NCI-H128 (cell line): ENCODE results near the gene CACNA1E.
"Not testable (repeated sequence)": the region's sequence is repeated elsewhere in the genome, so short reads cannot be mapped to it uniquely, and the experiment has no call there.

Source experiments
- DNase-seq: peaks from one replicate; lab custom pipeline; 2025; ENCODE audit not compliant: unreplicated experiment; lab: John Stamatoyannopoulos, UW

Gene CACNA1E

GRCh38 chr1:181798191-181798926 is 315.0 kb downstream of the CACNA1E start:
- DNase-seq = no peak

DNA sequence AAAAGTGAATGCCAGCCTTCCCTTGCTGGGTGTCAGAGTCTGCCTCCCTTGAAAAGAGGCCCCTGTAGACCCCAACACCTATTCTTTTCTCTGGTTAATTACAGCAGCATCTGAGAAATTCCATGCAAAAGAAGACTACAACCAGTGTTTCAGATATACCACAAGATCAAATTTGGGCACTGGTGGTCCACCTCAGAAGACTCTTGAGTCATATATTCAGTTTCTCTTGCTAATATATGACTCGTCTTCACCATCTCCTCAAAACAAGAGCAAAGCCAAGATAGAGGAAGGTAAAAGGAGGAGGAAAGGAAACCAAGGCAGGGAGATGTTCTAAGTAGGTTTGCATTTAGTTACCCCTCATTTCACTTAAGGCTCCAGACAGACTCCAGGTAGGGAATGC is 318.3 kb downstream of the CACNA1E start:
- no peak for DNase-seq

GRCh38 chr1:181802466-181802865 is 319.1 kb downstream of the CACNA1E start:
- no peak for DNase-seq

DNA sequence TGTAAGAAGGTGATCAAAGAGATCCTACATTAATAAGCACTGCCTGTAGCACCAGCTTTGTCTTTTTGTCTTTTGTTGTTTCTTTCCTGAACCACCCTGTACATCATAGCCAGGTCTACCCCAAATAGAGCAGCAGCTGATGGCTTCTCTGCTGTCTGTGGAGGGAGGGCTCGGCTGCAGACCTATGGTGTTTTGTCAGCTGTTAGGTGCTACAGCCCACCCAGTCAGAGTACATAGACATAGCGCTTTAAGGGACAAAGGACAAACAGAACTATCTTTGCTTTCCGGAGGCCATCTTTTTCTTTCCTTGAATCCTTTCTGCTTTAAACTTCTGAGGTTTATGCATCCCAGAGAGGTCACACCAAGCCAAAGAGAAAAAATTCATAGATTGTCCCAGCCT is 320.1 kb downstream of the CACNA1E start:
- DNase-seq = no peak

GRCh38 chr1:181804989-181805388 is 321.7 kb downstream of the CACNA1E start:
- no peak for DNase-seq

- no peak for DNase-seq
Observed at GRCh38 chr1:181806746-181807145, 323.4 kb downstream of the CACNA1E start.

GRCh38 chr1:181807251-181807650 is 323.9 kb downstream of the CACNA1E start:
- no peak for DNase-seq

DNA sequence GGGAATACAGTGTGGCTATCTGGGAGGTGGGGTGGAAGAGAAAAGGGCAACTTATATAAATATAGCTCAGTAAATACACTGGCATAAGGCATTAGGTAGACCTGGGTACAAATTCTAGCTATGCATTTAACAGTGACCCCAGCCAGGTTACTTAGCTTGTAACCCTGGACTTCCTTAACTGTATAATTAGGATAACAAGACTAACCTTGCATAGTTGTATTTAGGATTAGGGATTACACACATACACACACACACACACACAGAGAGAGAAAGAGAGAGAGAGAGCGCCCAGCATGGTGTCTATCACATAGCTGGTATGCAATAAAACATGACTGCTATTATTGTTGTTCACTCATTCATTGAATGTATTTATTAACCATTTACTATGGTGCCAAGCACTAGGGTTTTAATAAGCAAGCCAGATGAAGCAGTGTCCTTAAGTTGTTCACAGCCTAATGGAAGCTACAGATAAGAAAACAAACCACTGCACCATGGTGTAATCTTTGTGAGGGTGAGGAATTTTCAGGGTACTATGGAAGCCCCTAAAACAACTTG is 326.8 kb downstream of the CACNA1E start:
- DNase-seq = no peak

- no peak for DNase-seq
Observed at GRCh38 chr1:181812208-181812607, 328.9 kb downstream of the CACNA1E start.

DNA sequence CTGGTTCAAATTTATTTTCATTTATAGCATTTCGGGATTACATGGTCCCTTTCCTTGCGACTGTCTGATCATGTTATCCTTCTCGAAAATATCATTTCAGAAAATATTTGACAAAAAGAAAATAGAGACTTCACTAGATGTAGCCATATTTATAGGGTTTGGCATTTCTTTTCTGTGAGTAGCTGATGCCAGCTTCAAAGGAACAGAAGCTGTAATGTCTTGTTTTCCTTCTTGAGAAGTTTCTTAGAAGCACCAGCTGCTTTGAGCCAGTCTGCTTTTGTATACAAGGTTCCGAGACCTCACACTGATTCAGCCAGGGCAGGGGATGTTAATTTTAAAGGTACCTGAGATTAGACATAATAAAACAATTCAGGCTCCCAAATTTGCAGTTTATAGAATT is 329.9 kb downstream of the CACNA1E start:
- no peak for DNase-seq

GRCh38 chr1:181816608-181817007 is 333.3 kb downstream of the CACNA1E start:
- no peak for DNase-seq

DNA sequence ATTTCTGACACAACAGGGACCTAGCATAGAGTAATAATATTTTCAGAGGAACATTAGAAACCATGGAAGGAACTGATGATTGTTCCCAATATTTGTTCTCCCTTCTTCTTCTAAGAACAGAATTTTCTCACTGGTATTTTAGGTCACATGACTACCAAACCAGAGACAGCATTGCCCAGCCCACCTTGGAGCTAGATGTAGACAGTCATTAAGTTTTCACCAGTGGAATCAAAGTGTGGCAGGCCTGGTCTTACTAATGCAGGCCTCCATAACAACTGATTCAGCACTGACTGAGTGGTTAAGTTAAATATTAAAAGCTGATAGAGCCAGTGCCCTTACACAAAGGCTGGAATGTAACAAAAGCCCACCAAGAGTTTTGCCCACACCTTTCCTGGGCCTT is 333.8 kb downstream of the CACNA1E start:
- no peak for DNase-seq

- no peak for DNase-seq
Observed at GRCh38 chr1:181818459-181818858, 335.1 kb downstream of the CACNA1E start.

- DNase-seq = no peak
Observed at GRCh38 chr1:181818943-181819342, 335.6 kb downstream of the CACNA1E start.

DNA sequence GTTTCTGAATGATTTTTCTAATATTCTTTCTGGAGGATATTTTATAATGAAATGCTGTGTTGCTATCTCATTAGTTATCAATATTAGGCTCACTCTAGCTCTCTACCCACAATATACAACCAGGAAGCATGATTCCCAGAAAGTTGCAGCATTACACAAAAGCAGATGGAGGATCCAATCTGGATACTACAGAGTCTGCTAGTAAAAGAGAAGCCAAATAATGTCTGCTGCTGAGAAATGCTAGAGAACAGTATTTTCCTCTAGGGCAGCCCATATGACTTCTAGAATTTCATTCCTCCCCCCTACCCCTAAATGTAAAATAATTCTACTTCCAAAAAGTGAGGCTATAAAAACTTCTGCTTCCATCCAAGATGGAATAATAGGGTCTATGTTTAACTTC is 338.4 kb downstream of the CACNA1E start:
- DNase-seq = no peak

GRCh38 chr1:181832173-181832880 is 349.0 kb downstream of the CACNA1E start:
- DNase-seq = not testable (repeated sequence)

DNA sequence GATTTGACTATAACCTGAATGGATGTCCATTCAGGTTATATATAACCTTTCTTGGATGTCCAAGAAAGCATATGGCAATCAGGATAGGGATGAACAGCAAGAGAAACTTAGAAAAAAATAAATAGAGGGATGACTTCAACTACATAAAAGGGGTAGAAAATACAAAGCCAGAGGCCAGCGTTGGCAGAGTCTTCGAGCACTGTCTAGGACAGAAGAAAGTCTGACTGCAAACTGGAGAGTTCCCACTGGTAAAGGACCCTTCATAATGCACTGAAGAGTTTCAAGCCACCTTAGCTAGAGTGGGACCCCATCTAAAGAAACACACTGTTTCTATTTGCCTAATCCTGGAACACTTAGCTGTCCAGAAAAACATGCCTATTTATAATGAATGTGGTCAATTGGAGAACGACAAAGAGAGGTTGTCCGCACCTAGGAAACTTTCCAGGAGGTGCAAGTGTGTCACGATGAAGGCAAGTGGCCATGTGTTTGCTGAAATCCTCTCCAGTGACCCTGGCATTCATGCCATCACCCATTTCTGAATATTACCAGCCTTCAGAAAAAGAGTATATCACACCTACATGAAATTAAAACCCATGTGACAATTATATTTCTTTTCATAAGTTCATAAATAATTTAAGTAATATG is 362.8 kb downstream of the CACNA1E start:
- no peak for DNase-seq

GRCh38 chr1:181846681-181847080 is 363.4 kb downstream of the CACNA1E start:
- DNase-seq = no peak

DNA sequence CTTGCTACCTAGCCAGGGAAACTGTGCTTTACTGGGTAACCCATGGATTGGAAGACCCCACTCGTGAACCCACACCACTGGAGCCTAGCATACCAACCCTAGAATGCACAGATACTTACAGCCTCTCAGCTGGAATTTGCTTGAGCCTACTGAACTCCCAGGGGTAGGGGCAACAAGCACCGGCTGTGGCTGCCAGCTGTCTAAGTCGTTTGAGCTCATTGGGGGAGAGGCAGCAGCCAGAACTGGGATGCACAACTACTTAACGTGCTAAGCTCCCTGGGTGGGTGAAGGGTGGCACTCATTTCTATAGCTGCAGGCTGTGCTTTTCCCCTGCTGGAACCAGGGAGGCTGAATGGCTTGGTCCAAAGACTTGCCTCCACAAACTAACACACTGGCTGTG is 365.8 kb downstream of the CACNA1E start:
- DNase-seq = no peak

DNA sequence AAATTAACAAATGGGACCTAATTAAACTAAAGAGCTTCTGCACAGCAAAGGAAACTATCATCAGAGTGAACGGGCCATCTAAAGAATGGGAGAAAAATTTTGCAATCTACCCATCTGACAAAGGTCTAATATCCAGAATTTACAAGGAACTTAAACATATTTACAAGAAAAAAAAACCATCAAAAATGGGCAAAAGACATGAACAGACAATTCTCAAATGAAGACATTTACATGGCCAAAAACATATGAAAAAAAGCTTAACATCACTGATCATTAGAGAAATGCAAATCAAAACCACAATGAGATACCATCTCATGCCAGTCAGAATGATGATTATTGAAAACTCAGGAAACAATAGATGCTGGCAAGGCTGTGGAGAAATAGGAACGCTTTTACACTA is 370.9 kb downstream of the CACNA1E start:
- DNase-seq = not testable (repeated sequence)

- DNase-seq = no peak
Observed at GRCh38 chr1:181855380-181855779, 372.1 kb downstream of the CACNA1E start.
